ENCODE data around the gene MBOAT2.
A peak's percentile ranks its signal among the peaks of the same experiment; 100 is the strongest.

Gene MBOAT2

DNA sequence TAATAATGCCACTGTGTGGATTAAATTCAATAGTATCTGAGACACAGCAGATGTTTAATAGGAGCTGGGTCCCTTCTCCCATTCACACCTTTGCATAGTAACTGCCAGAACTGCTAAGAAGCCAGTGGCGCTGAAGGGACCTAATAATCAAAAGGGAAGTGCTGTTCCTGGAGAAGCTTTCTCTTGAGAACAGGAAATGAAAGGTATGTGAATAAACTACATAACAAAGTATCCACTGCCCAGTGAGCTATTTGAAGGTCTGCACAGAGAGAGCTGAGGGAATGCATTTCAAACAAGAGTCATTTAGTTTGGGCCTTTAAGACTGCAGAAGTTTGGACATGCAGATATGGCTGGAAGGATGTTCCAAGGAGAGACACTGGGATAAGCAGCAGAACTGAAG, 110.0 kb downstream of the MBOAT2 start:
- no peak for DNase-seq (ENCODE audit: low read depth in 1 of 2, low spot score in 1 of 2)
- no peak overlapping the region for H3K4me3 ChIP-seq (replicated peaks; ENCODE audit: insufficient read depth, low read length)
- no peak overlapping the region for H3K27ac ChIP-seq (replicated peaks)
- peaks cover 8% of the 10 kb centered on the region for H3K27me3 ChIP-seq (ENCODE audit: insufficient read depth, poor library complexity, severe bottlenecking)
- no peak for TF ChIP-seq GABPA (IDR thresholded peaks at IDR 0.05; ENCODE audit: low read depth)
- TF ChIP-seq SPI1 (IDR thresholded peaks at IDR 0.05; ENCODE audit: borderline replicate concordance, low read depth): peak; percentile 72

DNA sequence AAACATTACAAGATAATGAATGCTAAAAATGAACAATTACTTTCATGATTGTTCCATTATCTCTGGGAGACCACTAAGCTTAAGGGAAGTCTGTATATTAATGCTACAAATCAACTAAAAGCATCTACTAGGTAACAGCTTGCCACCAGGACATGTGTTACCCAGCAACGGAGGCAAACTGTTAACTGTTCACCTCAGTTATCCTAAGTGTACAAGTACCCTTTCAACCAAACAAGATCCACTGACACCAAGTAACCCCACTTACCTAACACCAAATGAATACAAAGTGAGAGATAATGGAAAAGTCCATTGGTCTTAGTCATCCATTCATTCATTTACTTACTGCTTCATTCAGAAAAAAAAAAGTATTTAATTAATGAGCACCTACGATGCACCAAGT, 111.4 kb downstream of the MBOAT2 start:
- no peak for DNase-seq (ENCODE audit: low read depth in 1 of 2, low spot score in 1 of 2)
- H3K4me3 ChIP-seq (replicated peaks; ENCODE audit: insufficient read depth, low read length): no peak overlapping the region
- TF ChIP-seq, protein P1, sequence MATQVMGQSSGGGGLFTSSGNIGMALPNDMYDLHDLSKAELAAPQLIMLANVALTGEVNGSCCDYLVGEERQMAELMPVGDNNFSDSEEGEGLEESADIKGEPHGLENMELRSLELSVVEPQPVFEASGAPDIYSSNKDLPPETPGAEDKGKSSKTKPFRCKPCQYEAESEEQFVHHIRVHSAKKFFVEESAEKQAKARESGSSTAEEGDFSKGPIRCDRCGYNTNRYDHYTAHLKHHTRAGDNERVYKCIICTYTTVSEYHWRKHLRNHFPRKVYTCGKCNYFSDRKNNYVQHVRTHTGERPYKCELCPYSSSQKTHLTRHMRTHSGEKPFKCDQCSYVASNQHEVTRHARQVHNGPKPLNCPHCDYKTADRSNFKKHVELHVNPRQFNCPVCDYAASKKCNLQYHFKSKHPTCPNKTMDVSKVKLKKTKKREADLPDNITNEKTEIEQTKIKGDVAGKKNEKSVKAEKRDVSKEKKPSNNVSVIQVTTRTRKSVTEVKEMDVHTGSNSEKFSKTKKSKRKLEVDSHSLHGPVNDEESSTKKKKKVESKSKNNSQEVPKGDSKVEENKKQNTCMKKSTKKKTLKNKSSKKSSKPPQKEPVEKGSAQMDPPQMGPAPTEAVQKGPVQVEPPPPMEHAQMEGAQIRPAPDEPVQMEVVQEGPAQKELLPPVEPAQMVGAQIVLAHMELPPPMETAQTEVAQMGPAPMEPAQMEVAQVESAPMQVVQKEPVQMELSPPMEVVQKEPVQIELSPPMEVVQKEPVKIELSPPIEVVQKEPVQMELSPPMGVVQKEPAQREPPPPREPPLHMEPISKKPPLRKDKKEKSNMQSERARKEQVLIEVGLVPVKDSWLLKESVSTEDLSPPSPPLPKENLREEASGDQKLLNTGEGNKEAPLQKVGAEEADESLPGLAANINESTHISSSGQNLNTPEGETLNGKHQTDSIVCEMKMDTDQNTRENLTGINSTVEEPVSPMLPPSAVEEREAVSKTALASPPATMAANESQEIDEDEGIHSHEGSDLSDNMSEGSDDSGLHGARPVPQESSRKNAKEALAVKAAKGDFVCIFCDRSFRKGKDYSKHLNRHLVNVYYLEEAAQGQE (IDR thresholded peaks at IDR 0.05; ENCODE audit: insufficient replicate concordance, low read depth): no peak
- TF ChIP-seq POLR2AphosphoS5 (IDR thresholded peaks at IDR 0.05; ENCODE audit: low read depth): no peak
- TF ChIP-seq, protein P2, sequence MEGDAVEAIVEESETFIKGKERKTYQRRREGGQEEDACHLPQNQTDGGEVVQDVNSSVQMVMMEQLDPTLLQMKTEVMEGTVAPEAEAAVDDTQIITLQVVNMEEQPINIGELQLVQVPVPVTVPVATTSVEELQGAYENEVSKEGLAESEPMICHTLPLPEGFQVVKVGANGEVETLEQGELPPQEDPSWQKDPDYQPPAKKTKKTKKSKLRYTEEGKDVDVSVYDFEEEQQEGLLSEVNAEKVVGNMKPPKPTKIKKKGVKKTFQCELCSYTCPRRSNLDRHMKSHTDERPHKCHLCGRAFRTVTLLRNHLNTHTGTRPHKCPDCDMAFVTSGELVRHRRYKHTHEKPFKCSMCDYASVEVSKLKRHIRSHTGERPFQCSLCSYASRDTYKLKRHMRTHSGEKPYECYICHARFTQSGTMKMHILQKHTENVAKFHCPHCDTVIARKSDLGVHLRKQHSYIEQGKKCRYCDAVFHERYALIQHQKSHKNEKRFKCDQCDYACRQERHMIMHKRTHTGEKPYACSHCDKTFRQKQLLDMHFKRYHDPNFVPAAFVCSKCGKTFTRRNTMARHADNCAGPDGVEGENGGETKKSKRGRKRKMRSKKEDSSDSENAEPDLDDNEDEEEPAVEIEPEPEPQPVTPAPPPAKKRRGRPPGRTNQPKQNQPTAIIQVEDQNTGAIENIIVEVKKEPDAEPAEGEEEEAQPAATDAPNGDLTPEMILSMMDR (IDR thresholded peaks at IDR 0.05; ENCODE audit: insufficient read depth, low read length): no peak
- no peak for TF ChIP-seq SPI1 (IDR thresholded peaks at IDR 0.05; ENCODE audit: borderline replicate concordance, low read depth)
- H3K27me3 ChIP-seq (ENCODE audit: insufficient read depth, poor library complexity, severe bottlenecking): peaks cover 8% of the 10 kb centered on the region
- H3K27ac ChIP-seq (replicated peaks): no peak overlapping the region

DNA sequence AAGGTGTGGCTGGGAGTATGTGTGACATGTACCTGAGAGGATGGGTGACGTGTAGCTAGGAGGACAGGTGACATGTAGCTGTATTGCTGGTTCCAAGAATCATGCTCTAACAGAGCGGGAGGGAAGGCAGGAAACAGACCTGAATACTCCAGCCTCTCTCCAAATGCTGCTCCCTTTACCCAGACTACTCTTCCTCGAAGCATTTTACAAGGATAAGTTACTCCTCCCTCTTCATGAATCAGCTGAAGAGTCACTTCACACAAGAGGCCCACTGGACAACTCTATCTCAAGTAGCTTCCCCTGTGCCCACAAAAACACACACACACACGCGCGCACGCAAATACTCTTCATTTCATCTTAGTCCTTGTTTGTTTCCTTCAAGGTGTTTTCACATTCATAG, 113.5 kb downstream of the MBOAT2 start:
- H3K27me3 ChIP-seq (ENCODE audit: insufficient read depth, poor library complexity, severe bottlenecking): peaks cover 8% of the 10 kb centered on the region
- no peak for DNase-seq (ENCODE audit: low read depth in 1 of 2, low spot score in 1 of 2)
- H3K27ac ChIP-seq (replicated peaks): no peak overlapping the region
- no peak for TF ChIP-seq GABPA (IDR thresholded peaks at IDR 0.05; ENCODE audit: low read depth)
- TF ChIP-seq, protein P2 (IDR thresholded peaks at IDR 0.05; ENCODE audit: insufficient read depth, low read length): no peak
- TF ChIP-seq, protein P1 (IDR thresholded peaks at IDR 0.05; ENCODE audit: insufficient replicate concordance, low read depth): no peak
- no peak for TF ChIP-seq SPI1 (IDR thresholded peaks at IDR 0.05; ENCODE audit: borderline replicate concordance, low read depth)
- no peak for TF ChIP-seq POLR2AphosphoS5 (IDR thresholded peaks at IDR 0.05; ENCODE audit: low read depth)
- H3K4me3 ChIP-seq (replicated peaks; ENCODE audit: insufficient read depth, low read length): no peak overlapping the region

DNA sequence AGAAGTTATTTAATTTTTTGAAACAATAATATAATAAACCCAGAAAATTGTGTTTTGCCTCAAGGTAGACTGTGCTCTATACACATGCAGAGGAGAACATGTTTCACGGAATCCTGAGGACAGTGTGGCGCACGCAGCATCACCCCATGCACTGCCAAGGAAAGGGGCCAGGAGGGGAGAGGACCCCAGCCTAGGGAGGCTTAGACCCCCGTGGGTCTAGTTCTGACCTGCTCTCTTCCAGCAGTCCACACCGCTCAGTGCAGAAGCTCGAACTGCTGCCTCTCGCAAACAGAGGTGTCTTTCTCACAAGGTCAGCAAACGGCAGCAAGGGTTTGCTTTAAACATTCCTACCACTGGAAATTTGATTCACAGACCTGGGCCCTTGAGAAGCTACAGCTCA, 114.5 kb downstream of the MBOAT2 start:
- DNase-seq (ENCODE audit: low read depth in 1 of 2, low spot score in 1 of 2): no peak
- TF ChIP-seq SPI1 (IDR thresholded peaks at IDR 0.05; ENCODE audit: borderline replicate concordance, low read depth): no peak
- no peak for TF ChIP-seq POLR2AphosphoS5 (IDR thresholded peaks at IDR 0.05; ENCODE audit: low read depth)
- TF ChIP-seq, protein P2 (IDR thresholded peaks at IDR 0.05; ENCODE audit: insufficient read depth, low read length): no peak
- TF ChIP-seq, protein P1 (IDR thresholded peaks at IDR 0.05; ENCODE audit: insufficient replicate concordance, low read depth): no peak
- TF ChIP-seq GABPA (IDR thresholded peaks at IDR 0.05; ENCODE audit: low read depth): no peak
- H3K4me3 ChIP-seq (replicated peaks; ENCODE audit: insufficient read depth, low read length): no peak overlapping the region
- H3K27me3 ChIP-seq (ENCODE audit: insufficient read depth, poor library complexity, severe bottlenecking): peaks cover 8% of the 10 kb centered on the region
- no peak overlapping the region for H3K27ac ChIP-seq (replicated peaks)

All from HL-60 (cell line).